ENCODE measurements around the gene KIF21A. TPM values are rescaled to one million over a fixed set of nuclear protein-coding genes. Genes with fewer than 3 reads are reported as not detected.

KIF21A gene
- total RNA-seq, 4 donors from 2014 or later = 19.7 to 56.1 (median 29.4) TPM

- TF ChIP-seq POLR2A (IDR thresholded peaks at IDR 0.05) (no peak), CTCF (IDR thresholded peaks at IDR 0.05) (no peak)
- H3K27ac ChIP-seq = no peak overlapping the region
- no peaks in the 10 kb centered on the region for H3K9me3 ChIP-seq
- intact Hi-C loops (cut with DNase I) = no loop called here
- H3K4me1 ChIP-seq = no peaks in the 10 kb centered on the region
- 81 to 87% methylated on average over 2 of the region's 2 CpGs for WGBS, 2 donors
- H3K4me3 ChIP-seq = no peak overlapping the region
- DNase-seq = no peak
- H3K27me3 ChIP-seq = no peaks in the 10 kb centered on the region
- H3K36me3 ChIP-seq = peaks cover 0 to 58% (median 4%) of the 10 kb centered on the region in 3 donors
Observed at GRCh38 chr12:39331539-39332261, 111.2 kb downstream of the KIF21A start.

DNA sequence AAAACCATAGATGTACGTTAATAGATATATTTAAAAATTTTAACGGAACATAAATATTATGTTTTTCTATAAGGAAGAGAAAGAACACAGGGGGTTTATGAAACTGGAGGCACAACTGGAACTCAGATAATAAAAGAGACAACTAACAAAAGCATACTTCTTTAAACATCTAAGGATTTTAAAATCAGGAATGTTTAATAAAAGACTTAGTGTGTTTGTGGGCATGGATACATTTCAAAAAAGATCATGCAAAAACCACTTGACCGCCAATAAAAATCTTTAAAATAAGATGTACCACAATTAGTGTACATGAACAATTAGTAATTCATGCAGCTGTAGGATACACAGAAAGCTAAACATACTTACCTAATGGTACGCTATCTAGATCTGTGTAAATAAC lies 113.0 kb downstream of the KIF21A start:
- no peak for TF ChIP-seq POLR2A (IDR thresholded peaks at IDR 0.05)
- no peak for TF ChIP-seq CTCF (IDR thresholded peaks at IDR 0.05)
- Histone ChIP-seq H3K36me3 (peaks cover 0 to 71% (median 4%) of the 10 kb centered on the region in 3 donors), H3K9me3 (no peaks in the 10 kb centered on the region), H3K27ac (no peak overlapping the region), H3K27me3 (no peaks in the 10 kb centered on the region), H3K4me1 (no peaks in the 10 kb centered on the region), H3K4me3 (no peak overlapping the region)
- 93 to 95% methylated on average over 4 of the region's 4 CpGs for WGBS, 2 donors
- intact Hi-C loops (cut with DNase I) = no loop called here
- DNase-seq = no peak

DNA sequence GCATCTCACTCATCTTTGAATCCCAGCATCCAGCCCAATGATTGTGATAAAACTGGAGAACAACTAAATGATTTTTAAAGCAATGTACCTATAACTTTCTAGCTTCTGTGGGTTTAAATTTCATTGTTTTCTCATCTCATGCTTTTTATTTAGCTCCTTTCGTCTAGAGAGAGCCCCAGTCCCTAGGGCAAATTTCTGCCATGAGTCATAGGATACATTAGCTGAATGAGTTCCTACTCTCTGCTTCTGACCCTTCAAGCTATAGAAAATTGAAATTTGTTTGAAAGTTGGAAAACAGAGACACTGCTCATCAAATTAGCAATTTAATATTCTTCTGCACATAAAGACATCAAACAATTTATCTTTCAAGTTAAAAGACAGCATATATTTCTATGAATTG lies 113.9 kb downstream of the KIF21A start:
- Histone ChIP-seq H3K27me3 (no peaks in the 10 kb centered on the region), H3K9me3 (no peaks in the 10 kb centered on the region), H3K36me3 (peaks cover 0 to 71% (median 4%) of the 10 kb centered on the region in 3 donors), H3K27ac (no peak overlapping the region), H3K4me1 (no peaks in the 10 kb centered on the region), H3K4me3 (no peak overlapping the region)
- intact Hi-C loops (cut with DNase I) = no loop called here
- TF ChIP-seq CTCF (IDR thresholded peaks at IDR 0.05) = no peak
- no peak for TF ChIP-seq POLR2A (IDR thresholded peaks at IDR 0.05)
- 65 to 67% methylated on average over 1 of the region's 1 CpG for WGBS, 2 donors
- DNase-seq = no peak

DNA sequence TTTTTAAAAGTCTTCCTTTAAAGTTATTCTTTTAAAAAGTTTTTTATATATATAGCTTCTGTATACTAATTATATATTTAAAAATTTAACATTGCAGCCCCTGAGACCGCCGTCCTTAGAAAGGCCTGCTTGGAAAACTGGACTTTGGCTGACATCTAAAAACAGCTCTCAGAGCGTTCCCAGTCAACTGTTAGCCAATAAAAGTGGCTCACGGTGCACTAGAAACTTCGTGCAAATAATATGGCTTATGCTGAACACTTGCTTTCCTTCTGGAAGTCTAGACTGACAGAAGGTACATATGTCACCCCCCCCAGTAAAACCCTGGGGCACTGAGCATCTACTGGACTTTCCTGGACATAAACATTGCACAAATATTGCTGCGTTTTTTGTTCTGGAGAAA lies 115.0 kb downstream of the KIF21A start:
- 81 to 83% methylated on average over 6 of the region's 6 CpGs for WGBS, 2 donors

More for the DNA sequence above, 115.0 kb downstream of the KIF21A start:
- Histone ChIP-seq H3K4me1 (no peaks in the 10 kb centered on the region), H3K36me3 (peaks cover 0 to 66% (median 4%) of the 10 kb centered on the region in 3 donors), H3K27me3 (no peaks in the 10 kb centered on the region), H3K27ac (no peak overlapping the region), H3K9me3 (no peaks in the 10 kb centered on the region), H3K4me3 (no peak overlapping the region)
- DNase-seq = no peak
- TF ChIP-seq POLR2A (IDR thresholded peaks at IDR 0.05) (no peak), CTCF (IDR thresholded peaks at IDR 0.05) (no peak)
- intact Hi-C loops (cut with DNase I) = no loop called here
